KG1 (cell line): Measurements from ENCODE around the gene RLBP1.
"Not testable (repeated sequence)": the region's sequence is repeated elsewhere in the genome, so short reads cannot be mapped to it uniquely, and the experiment has no call there.

Experiments used
- DNase-seq: peaks from one replicate; lab custom pipeline; 2025; lab: John Stamatoyannopoulos, UW

The RLBP1 gene

GRCh38 chr15:89221543-89221942, at the start of gene RLBP1:
Gene RLBP1, minus strand, starts transcription at chr15:89221579. Its CDS starts 2,604 bp downstream, at chr15:89218975.
- no peak for DNase-seq

GRCh38 chr15:89250142-89250541, 28.8 kb upstream of the RLBP1 start:
- DNase-seq: not testable (repeated sequence)

- no peak for DNase-seq
These were observed 27.2 kb upstream of the RLBP1 start for GRCh38 chr15:89248584-89248983.

GRCh38 chr15:89247446-89247845, 26.1 kb upstream of the RLBP1 start:
- no peak for DNase-seq

- no peak for DNase-seq
These were observed 23.2 kb upstream of the RLBP1 start for GRCh38 chr15:89244574-89244903.

GRCh38 chr15:89243691-89244573, 22.6 kb upstream of the RLBP1 start, which contains the start of gene FANCI:
Gene FANCI, plus strand, starts transcription at chr15:89243979. Its CDS starts 3,669 bp downstream, at chr15:89247648.
- DNase-seq: peak; percentile 79

- DNase-seq: no peak
These were observed 21.8 kb upstream of the RLBP1 start for GRCh38 chr15:89243046-89243690.

- DNase-seq: not testable (repeated sequence)
These were observed 18.8 kb upstream of the RLBP1 start for GRCh38 chr15:89239883-89240810.

- no peak for DNase-seq
These were observed 10.5 kb upstream of the RLBP1 start for GRCh38 chr15:89231832-89232231.

GRCh38 chr15:89230277-89230676, 8.9 kb upstream of the RLBP1 start:
- DNase-seq: no peak

- no peak for DNase-seq
These were observed 6.0 kb upstream of the RLBP1 start for GRCh38 chr15:89227425-89227824.

- DNase-seq: no peak
These were observed 5.2 kb upstream of the RLBP1 start for GRCh38 chr15:89226359-89227221.

GRCh38 chr15:89225588-89225987, 4.2 kb upstream of the RLBP1 start:
- DNase-seq: no peak

GRCh38 chr15:89218531-89218930, 2.8 kb downstream of the RLBP1 start:
- no peak for DNase-seq

- no peak for DNase-seq
These were observed 3.5 kb downstream of the RLBP1 start for GRCh38 chr15:89217686-89218376.

- no peak for DNase-seq
These were observed 4.3 kb downstream of the RLBP1 start for GRCh38 chr15:89217031-89217430.

GRCh38 chr15:89215627-89216026, 5.8 kb downstream of the RLBP1 start:
- DNase-seq: no peak

GRCh38 chr15:89211678-89212170, 9.7 kb downstream of the RLBP1 start:
- no peak for DNase-seq

GRCh38 chr15:89209057-89209456, 12.3 kb downstream of the RLBP1 start:
- no peak for DNase-seq

GRCh38 chr15:89208256-89208655, 13.1 kb downstream of the RLBP1 start:
- no peak for DNase-seq
